Neuronal stem cell (in vitro differentiated cells): ENCODE data around the gene SLCO3A1.

Experiments used
- DNase-seq: peaks from one replicate; pipeline ENCODE4 v3.0.0-alpha.2; 2013; ENCODE audit warnings: low spot score
- H2AFZ ChIP-seq: one replicate; pipeline ENCODE4 v1.6.1; 2013; ENCODE audit warnings: mild to moderate bottlenecking, low read length, inconsistent platforms
- H2AK5ac ChIP-seq: 2 replicates; pipeline ENCODE4 v1.6.1; 2013; ENCODE audit warnings: low read depth, mild to moderate bottlenecking, inconsistent platforms, low read length, moderate library complexity, mixed read lengths
- H2BK120ac ChIP-seq: 2 replicates; pipeline ENCODE4 v1.6.1; 2013; ENCODE audit warnings: low read depth, mild to moderate bottlenecking, inconsistent platforms, low read length, moderate library complexity, mixed read lengths
- H2BK12ac ChIP-seq: one replicate; pipeline ENCODE4 v1.6.1; 2013; ENCODE audit warnings: low read length, inconsistent platforms
- H2BK15ac ChIP-seq: 2 replicates; pipeline ENCODE4 v1.6.1; 2013; ENCODE audit warnings: mild to moderate bottlenecking, low read length, inconsistent platforms, mixed read lengths
- H2BK5ac ChIP-seq: one replicate; pipeline ENCODE4 v1.6.1; 2013; ENCODE audit warnings: inconsistent platforms, mild to moderate bottlenecking, low read length, moderate library complexity
- H3K14ac ChIP-seq: one replicate; pipeline ENCODE4 v1.6.1; 2013; ENCODE audit warnings: low read length, inconsistent platforms
- H3K18ac ChIP-seq: 2 replicates; pipeline ENCODE4 v1.6.1; 2013; ENCODE audit warnings: low read length, inconsistent platforms
- H3K23ac ChIP-seq: 2 replicates; pipeline ENCODE4 v1.6.1; 2013; ENCODE audit warnings: low read depth, mild to moderate bottlenecking, mixed read lengths, low read length, inconsistent platforms; ENCODE audit not compliant: poor library complexity
- H3K27ac ChIP-seq: replicated peaks from 3 replicates; pipeline ENCODE4 v1.5.1; 2013; ENCODE audit warnings: low read length, inconsistent platforms
- H3K27me3 ChIP-seq, 3 experiments: 2 replicates each; pipeline ENCODE4 v1.6.1; 2013; ENCODE audit warnings: low read length in 3 of 3, mild to moderate bottlenecking in 2 of 3, inconsistent platforms in 1 of 3, low read depth in 1 of 3, mixed read lengths in 1 of 3, moderate library complexity in 1 of 3; ENCODE audit not compliant: control insufficient read depth in 3 of 3, insufficient read depth in 3 of 3
- H3K36me3 ChIP-seq, 2 donors: replicated peaks in 1 of 2; 2 replicates each; pipeline ENCODE4 v1.6.1; 2013; ENCODE audit warnings: low read length in 2 of 2; ENCODE audit not compliant: control insufficient read depth in 2 of 2, insufficient read depth in 2 of 2
- H3K4ac ChIP-seq: 2 replicates; pipeline ENCODE4 v1.6.1; 2013; ENCODE audit warnings: inconsistent platforms, mild to moderate bottlenecking, low read length, moderate library complexity
- H3K4me1 ChIP-seq, 2 donors: 1 replicate in 1 of 2; 2 replicates in 1 of 2; pipeline ENCODE4 v1.6.1; 2013; ENCODE audit warnings: low read length in 2 of 2, low read depth in 1 of 2; ENCODE audit not compliant: control insufficient read depth in 2 of 2, insufficient read depth in 1 of 2
- H3K4me2 ChIP-seq: one replicate; pipeline ENCODE4 v1.6.1; 2013; ENCODE audit warnings: mild to moderate bottlenecking, low read length, inconsistent platforms; ENCODE audit not compliant: insufficient read depth, poor library complexity, severe bottlenecking
- H3K4me3 ChIP-seq, 2 donors: 2 replicates each; pipeline ENCODE4 v1.5.1; 2013; ENCODE audit warnings: low read length in 2 of 2, mild to moderate bottlenecking in 2 of 2, inconsistent platforms in 1 of 2, moderate library complexity in 1 of 2
- H3K79me1 ChIP-seq: one replicate; pipeline ENCODE4 v1.6.1; 2013; ENCODE audit warnings: low read depth, mild to moderate bottlenecking, inconsistent platforms, low read length, moderate library complexity
- H3K9ac ChIP-seq: one replicate; pipeline ENCODE4 v1.6.1; 2013; ENCODE audit warnings: mild to moderate bottlenecking, low read depth, low read length, inconsistent platforms; ENCODE audit not compliant: poor library complexity
- H3K9me3 ChIP-seq, 2 donors: replicated peaks in 1 of 2; 2 replicates each; pipeline versions ENCODE3 to v1.6.1; 2013; ENCODE audit warnings: low read length in 2 of 2, mild to moderate bottlenecking in 2 of 2, inconsistent platforms in 1 of 2, low read depth in 1 of 2, mixed read lengths in 1 of 2, moderate library complexity in 1 of 2; ENCODE audit not compliant: control insufficient read depth in 2 of 2, insufficient read depth in 1 of 2
- H4K8ac ChIP-seq: one replicate; pipeline ENCODE4 v1.6.1; 2013; ENCODE audit warnings: low read depth, mild to moderate bottlenecking, inconsistent platforms, low read length, moderate library complexity
- H4K91ac ChIP-seq: one replicate; pipeline ENCODE4 v1.6.1; 2013; ENCODE audit warnings: low read length, low read depth, mild to moderate bottlenecking, inconsistent platforms; ENCODE audit not compliant: poor library complexity
- WGBS, 2 donors: extraction: QIAGEN DNeasy Blood & Tissue Kit; methylation state at CpG; one replicate each; pipeline ENCODE4 v1.1.7; 2013; ENCODE audit warnings: missing lambda C conversion rate in 2 of 2, mixed read lengths in 1 of 2; ENCODE audit not compliant: insufficient read length in 2 of 2, insufficient replicate concordance in 1 of 2; ENCODE audit errors: extremely low coverage in 2 of 2; 5-methylcytosine and 5-hydroxymethylcytosine counted together

The SLCO3A1 gene

DNA sequence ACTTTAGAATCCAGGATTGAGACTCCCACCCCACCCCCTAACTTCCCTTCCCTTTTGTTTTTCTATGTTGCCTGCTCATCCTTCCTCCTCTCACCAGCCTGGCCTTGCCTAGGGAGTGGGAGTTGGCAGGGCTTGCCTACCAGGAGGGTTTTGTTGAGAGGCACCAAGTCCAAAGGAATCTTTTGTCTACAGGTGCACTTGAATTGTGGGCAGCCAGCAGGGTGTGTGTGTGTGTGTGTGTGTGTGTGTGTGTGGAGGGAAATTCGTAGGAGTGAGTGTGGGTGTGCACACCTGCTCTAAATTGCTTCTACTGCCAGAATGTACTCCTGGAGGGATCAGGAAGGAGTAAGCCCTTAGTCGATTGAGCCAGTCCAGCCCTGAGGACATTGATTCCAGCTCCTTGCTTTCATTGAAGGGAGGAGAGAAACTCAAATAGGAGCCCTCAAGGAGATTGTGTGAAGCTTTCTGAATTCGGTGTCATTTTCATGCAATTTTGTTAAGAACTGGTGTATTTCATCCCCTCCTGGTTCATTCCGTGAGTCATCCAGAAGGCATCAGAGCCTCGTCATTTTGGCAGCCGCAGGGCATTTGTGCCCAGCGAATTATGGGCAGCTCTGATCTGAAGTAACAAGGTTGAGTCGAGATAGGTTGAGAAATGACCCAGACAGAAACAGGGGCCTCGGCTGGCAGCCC is 112.1 kb downstream of the SLCO3A1 start:
- no peak overlapping the region for H2BK120ac ChIP-seq
- no peak overlapping the region for H3K23ac ChIP-seq
- no peaks in the 10 kb centered on the region for H3K27me3 ChIP-seq
- no peak overlapping the region for H3K9ac ChIP-seq
- H3K4me2 ChIP-seq = no peak overlapping the region
- no peak overlapping the region for H2BK15ac ChIP-seq
- no peak overlapping the region for H3K18ac ChIP-seq
- H2AK5ac ChIP-seq = no peak overlapping the region
- peaks cover 0 to 14% of the 10 kb centered on the region in 2 donors for H3K4me1 ChIP-seq
- no peak overlapping the region for H2BK5ac ChIP-seq
- H3K36me3 ChIP-seq = no peaks in the 10 kb centered on the region
- no peak overlapping the region for H3K4me3 ChIP-seq
- no peak overlapping the region for H3K14ac ChIP-seq
- no peaks in the 10 kb centered on the region for H3K79me1 ChIP-seq
- H3K27ac ChIP-seq = no peak overlapping the region
- WGBS, 2 donors = no CpG with 5 or more reads among the region's 9 CpGs
- no peak overlapping the region for H4K91ac ChIP-seq
- H3K9me3 ChIP-seq = peaks cover 0 to 2% of the 10 kb centered on the region in 2 donors
- no peak overlapping the region for H3K4ac ChIP-seq
- H2AFZ ChIP-seq = no peak overlapping the region
- no peak overlapping the region for H4K8ac ChIP-seq
- no peak for DNase-seq
- no peak overlapping the region for H2BK12ac ChIP-seq

DNA sequence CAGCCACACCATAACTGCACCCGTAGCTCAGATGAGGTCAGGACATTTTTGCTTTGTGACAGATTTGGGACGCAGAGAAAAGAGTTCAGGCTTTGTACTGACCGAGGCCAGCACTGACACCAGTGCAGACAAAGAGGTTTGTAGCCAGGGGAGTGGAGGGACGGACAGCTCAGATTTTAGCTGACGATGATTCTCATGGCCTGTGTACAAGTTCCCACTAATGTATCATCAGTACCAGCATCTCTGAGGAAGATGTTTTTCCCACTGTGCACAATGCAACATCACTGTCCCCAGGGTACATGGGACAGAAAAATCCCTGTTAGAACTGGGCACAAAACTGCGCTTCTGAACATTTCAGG is 112.7 kb downstream of the SLCO3A1 start:
- Histone ChIP-seq H2BK15ac (no peak overlapping the region), H3K4me1 (peaks cover 0 to 14% of the 10 kb centered on the region in 2 donors), H3K4me2 (no peak overlapping the region), H4K8ac (no peak overlapping the region), H2AFZ (no peak overlapping the region), H4K91ac (no peak overlapping the region), H2BK120ac (no peak overlapping the region), H2BK5ac (no peak overlapping the region), H3K27me3 (no peaks in the 10 kb centered on the region), H3K4ac (no peak overlapping the region), H2AK5ac (no peak overlapping the region), H3K36me3 (no peaks in the 10 kb centered on the region), H3K18ac (no peak overlapping the region), H3K79me1 (no peaks in the 10 kb centered on the region), H3K23ac (no peak overlapping the region), H3K9ac (no peak overlapping the region), H3K9me3 (peaks cover 0 to 2% of the 10 kb centered on the region in 2 donors), H3K27ac (no peak overlapping the region), H3K14ac (no peak overlapping the region), H2BK12ac (no peak overlapping the region), H3K4me3 (no peak overlapping the region)
- WGBS, 2 donors = no CpG with 5 or more reads among the region's 6 CpGs
- no peak for DNase-seq

DNA sequence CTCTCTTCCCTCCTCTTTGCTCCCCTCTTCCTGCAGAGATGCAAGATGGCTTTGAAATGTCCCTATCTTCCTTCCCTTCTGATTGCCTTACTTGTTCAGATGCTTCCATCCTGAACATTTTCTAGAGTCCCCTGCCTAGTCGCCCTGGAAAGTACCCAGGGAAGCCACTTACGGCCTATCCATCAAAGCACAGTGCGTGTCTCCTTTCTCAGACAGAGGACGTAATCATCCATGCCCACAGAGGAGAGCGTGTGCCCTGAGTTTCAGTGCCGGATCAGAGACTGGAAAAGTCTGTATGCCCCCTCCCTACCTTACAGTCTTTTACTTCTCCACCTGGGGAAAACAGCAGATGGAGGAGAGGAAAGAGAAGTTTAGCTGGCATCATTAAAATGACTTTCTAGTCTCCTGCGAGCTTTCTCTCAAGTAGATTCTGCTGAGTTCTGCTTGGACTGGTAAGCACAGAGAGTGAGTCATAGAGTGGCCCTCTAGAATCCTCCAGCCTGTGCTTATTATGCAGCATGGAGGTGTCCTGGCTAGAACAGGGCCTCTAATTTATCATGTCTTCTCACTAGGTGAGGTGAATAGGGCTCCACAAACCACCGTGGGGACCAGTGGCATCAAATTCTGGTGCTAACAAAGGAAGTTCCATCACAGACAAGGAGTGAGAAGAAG is 114.6 kb downstream of the SLCO3A1 start:
- Histone ChIP-seq H2BK12ac (no peak overlapping the region), H3K27ac (no peak overlapping the region), H2AK5ac (no peak overlapping the region), H2AFZ (no peak overlapping the region), H4K8ac (no peak overlapping the region), H3K23ac (no peak overlapping the region), H4K91ac (no peak overlapping the region), H3K14ac (no peak overlapping the region), H3K4me3 (no peak overlapping the region), H2BK15ac (no peak overlapping the region), H2BK120ac (no peak overlapping the region), H3K36me3 (no peaks in the 10 kb centered on the region), H3K9ac (no peak overlapping the region), H3K4me1 (peaks cover 0 to 9% of the 10 kb centered on the region in 2 donors), H3K18ac (no peak overlapping the region), H3K79me1 (no peaks in the 10 kb centered on the region), H3K4ac (no peak overlapping the region), H3K9me3 (peaks cover 0 to 2% of the 10 kb centered on the region in 2 donors), H2BK5ac (no peak overlapping the region), H3K4me2 (no peak overlapping the region), H3K27me3 (no peaks in the 10 kb centered on the region)
- no peak for DNase-seq
- WGBS, 2 donors = no CpG with 5 or more reads among the region's 8 CpGs

DNA sequence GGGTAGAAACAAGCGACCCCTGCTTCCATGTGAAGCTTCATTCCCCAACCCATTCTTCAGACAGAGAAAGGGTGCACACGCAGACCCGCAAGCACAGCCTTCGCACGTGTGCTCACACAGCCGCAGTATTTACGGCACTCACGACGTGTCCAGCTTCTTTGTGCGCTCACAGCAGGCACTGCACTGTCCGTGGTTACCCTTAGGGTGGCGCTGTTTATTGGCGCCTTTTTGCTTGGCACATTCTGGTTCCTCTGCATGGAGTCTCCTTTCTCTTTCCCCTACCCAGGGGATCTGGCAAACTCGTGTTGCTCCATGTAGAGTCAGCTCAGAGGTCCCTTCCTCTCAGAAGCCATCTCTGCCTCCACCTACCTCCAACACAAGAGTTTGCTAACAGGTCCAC is 115.1 kb downstream of the SLCO3A1 start:
- no peaks in the 10 kb centered on the region for H3K36me3 ChIP-seq
- H3K23ac ChIP-seq = no peak overlapping the region
- H2BK12ac ChIP-seq = no peak overlapping the region
- H2AK5ac ChIP-seq = no peak overlapping the region
- H2BK120ac ChIP-seq = no peak overlapping the region
- H3K79me1 ChIP-seq = no peaks in the 10 kb centered on the region
- peak overlapping the region in 1 of 2 donors; percentile 27 for H3K4me3 ChIP-seq
- no peak overlapping the region for H2BK15ac ChIP-seq
- no peak overlapping the region for H3K18ac ChIP-seq
- DNase-seq = no peak
- no peak overlapping the region for H2AFZ ChIP-seq
- H4K8ac ChIP-seq = no peak overlapping the region
- H3K27me3 ChIP-seq = no peaks in the 10 kb centered on the region
- H3K27ac ChIP-seq = no peak overlapping the region
- H3K9me3 ChIP-seq = peaks cover 0 to 2% of the 10 kb centered on the region in 2 donors
- H2BK5ac ChIP-seq = no peak overlapping the region
- H3K9ac ChIP-seq = no peak overlapping the region
- no peak overlapping the region for H3K4ac ChIP-seq
- no peak overlapping the region for H4K91ac ChIP-seq
- H3K4me2 ChIP-seq = no peak overlapping the region
- no peak overlapping the region for H3K14ac ChIP-seq
- peaks cover 0 to 6% of the 10 kb centered on the region in 2 donors for H3K4me1 ChIP-seq
- no CpG with 5 or more reads among the region's 14 CpGs for WGBS, 2 donors
